A549 (cell line): ENCODE results near the gene ST3GAL5. TPM values are rescaled to one million over a fixed set of nuclear protein-coding genes. Genes with fewer than 3 reads are reported as not detected.
A peak's percentile ranks its signal among the peaks of the same experiment; 100 is the strongest.

Source experiments
- ATAC-seq, 2 experiments: fragments of 200-7000 bp in 1 of 2; fragments of >200 bp in 1 of 2; cut with Nextera tagmentation in 1 of 2; cut with Tn5 transposase in 1 of 2; 3 replicates each; pipeline versions ENCODE4 v1.8.0 to v1.9.1; 2018 to 2020; ENCODE audit warnings: mild to moderate bottlenecking in 1 of 2, moderate library complexity in 1 of 2
- CTCF ChIA-PET: fragments of 300-600 bp; sonication (Branson Sonifier 250); formaldehyde crosslinking; extraction: SDS; loops from one replicate; lab custom pipeline; 2021; ENCODE audit warnings: antibody characterized with exemption, inconsistent platforms; lab: Yijun Ruan, JAX
- POLR2A ChIA-PET: fragments of 350-600 bp; formaldehyde crosslinking; extraction: SDS; loops from one replicate; lab custom pipeline; 2021; ENCODE audit warnings: antibody characterized with exemption, inconsistent platforms; lab: Yijun Ruan, JAX
- DNase-seq, 2 experiments: peaks; one replicate each; pipeline versions ENCODE4 v3.0.0 to v3.0.0-alpha.2; 2011 to 2016; ENCODE audit warnings: low read depth in 1 of 2, low spot score in 1 of 2
- FAIRE-seq: peaks from 2 replicates; lab custom pipeline; 2011; peaks lifted over from hg19 to GRCh38; lab: Jason Lieb, UNC
- H3K27ac ChIP-seq, 2 experiments: fragments of >200 bp; sonication (Bioruptor Twin); formaldehyde crosslinking; 3 replicates each; pipeline ENCODE4 v1.5.1; 2016 to 2017
- H3K4me1 ChIP-seq: fragments of >200 bp; sonication (Bioruptor Twin); formaldehyde crosslinking; 3 replicates; pipeline ENCODE4 v1.6.1; 2016
- H3K4me2 ChIP-seq: fragments of >200 bp; sonication (Bioruptor Twin); formaldehyde crosslinking; 3 replicates; pipeline ENCODE4 v1.6.1; 2016
- H3K4me3 ChIP-seq: fragments of >200 bp; sonication (Bioruptor Twin); formaldehyde crosslinking; 3 replicates; pipeline ENCODE4 v1.5.1; 2016
- H3K9me3 ChIP-seq: fragments of >200 bp; sonication (Bioruptor Twin); formaldehyde crosslinking; 3 replicates; pipeline ENCODE4 v1.6.1; 2016
- EP300 ChIP-seq, 2 experiments: fragments of >200 bp; sonication (Bioruptor Twin); formaldehyde crosslinking; IDR thresholded peaks; 2 replicates in 1 of 2; 3 replicates in 1 of 2; pipeline ENCODE4 v1.6.1; 2016 to 2017
- ESRRA ChIP-seq: fragments of 150-350 bp; IDR thresholded peaks from 2 replicates; pipeline ENCODE4 v1.6.1; 2014; ENCODE audit warnings: mild to moderate bottlenecking, low read length, borderline replicate concordance
- FOXS1 ChIP-seq: fragments of 250-450 bp; sonication (Bioruptor Pico); IDR thresholded peaks from 2 replicates; pipeline ENCODE4 v1.5.0; 2020; ENCODE audit warnings: mild to moderate bottlenecking, moderate library complexity
- GATA3 ChIP-seq: IDR thresholded peaks from 2 replicates; pipeline ENCODE4 v1.6.1; 2012; ENCODE audit warnings: borderline replicate concordance
- HOXA7 ChIP-seq: fragments of 250-450 bp; sonication (Bioruptor Pico); IDR thresholded peaks from 2 replicates; pipeline ENCODE4 v1.5.0; 2020; ENCODE audit warnings: mild to moderate bottlenecking, moderate library complexity
- HOXB5 ChIP-seq: fragments of 250-450 bp; sonication (Bioruptor Pico); IDR thresholded peaks from 2 replicates; pipeline ENCODE4 v1.5.0; 2020; ENCODE audit warnings: mild to moderate bottlenecking, moderate library complexity
- JUN ChIP-seq, 2 experiments: fragments of >200 bp; sonication (Bioruptor Twin); formaldehyde crosslinking; IDR thresholded peaks; 2 replicates in 1 of 2; 3 replicates in 1 of 2; pipeline ENCODE4 v1.6.1; 2016 to 2017
- JUNB ChIP-seq: fragments of >200 bp; sonication (Bioruptor Twin); formaldehyde crosslinking; IDR thresholded peaks from 2 replicates; pipeline ENCODE4 v1.6.1; 2016
- KDM5A ChIP-seq: fragments of 200-600 bp; sonication (generic); IDR thresholded peaks from 2 replicates; pipeline ENCODE4 v1.6.1; 2016; ENCODE audit warnings: antibody characterized with exemption, mild to moderate bottlenecking
- MYC ChIP-seq: IDR thresholded peaks from 2 replicates; pipeline ENCODE4 v1.6.1; 2012; ENCODE audit warnings: mild to moderate bottlenecking, inconsistent platforms, low read length, improper control_type of control experiment, borderline replicate concordance
- POLR2A ChIP-seq: IDR thresholded peaks from 2 replicates; pipeline ENCODE4 v1.6.1; 2012; ENCODE audit warnings: mild to moderate bottlenecking, low read length
- RARB ChIP-seq: fragments of 250-450 bp; sonication (Bioruptor Pico); IDR thresholded peaks from 2 replicates; pipeline ENCODE4 v1.8.0; 2021; ENCODE audit warnings: mild to moderate bottlenecking, moderate library complexity
- RCOR1 ChIP-seq: fragments of 150-350 bp; IDR thresholded peaks from 2 replicates; pipeline ENCODE4 v1.6.1; 2014; ENCODE audit warnings: antibody characterized with exemption, low read length, low read depth
- RFX5 ChIP-seq: fragments of 450-650 bp; IDR thresholded peaks from 2 replicates; pipeline ENCODE4 v1.7.1; 2014; ENCODE audit warnings: antibody characterized with exemption, mild to moderate bottlenecking, moderate library complexity
- SREBF2 ChIP-seq: fragments of 450-650 bp; IDR thresholded peaks from 2 replicates; pipeline ENCODE4 v1.6.1; 2014; ENCODE audit warnings: mild to moderate bottlenecking, moderate library complexity
- TFCP2L1 ChIP-seq: fragments of 250-450 bp; sonication (Bioruptor Pico); IDR thresholded peaks from 2 replicates; pipeline ENCODE4 v1.5.0; 2021; ENCODE audit warnings: mild to moderate bottlenecking
- TP53 ChIP-seq: fragments of 250-450 bp; sonication (Bioruptor Pico); IDR thresholded peaks from 2 replicates; pipeline ENCODE4 v1.5.0; 2021; ENCODE audit warnings: mild to moderate bottlenecking, moderate library complexity
- ZC3H11A ChIP-seq: fragments of 450-650 bp; IDR thresholded peaks from 2 replicates; pipeline ENCODE4 v1.6.1; 2014; ENCODE audit warnings: antibody characterized with exemption, mild to moderate bottlenecking
- ZFP36 ChIP-seq: fragments of 450-650 bp; IDR thresholded peaks from 2 replicates; pipeline ENCODE4 v1.6.1; 2014; ENCODE audit warnings: borderline replicate concordance; ENCODE audit not compliant: partially characterized antibody
- WGBS: methylation state at CpG from one replicate; pipeline ENCODE4 v1.1.6; 2017; ENCODE audit errors: missing lambda C conversion rate; 5-methylcytosine and 5-hydroxymethylcytosine counted together
- polyA plus RNA-seq, 4 experiments: library from polyadenylated mRNA; depleted of rRNA in 3 of 4; stranded (reverse); fragments of >200 nt; fragmentation: RNase III in 1 of 4; extraction: RNeasy Plus Mini Kit Qiagen cat#74134 plus additional on column Dnase treatment in 1 of 4; gene quantifications; 2 replicates in 3 of 4; 3 replicates in 1 of 4; pipeline ENCODE4 v1.2.3, GENCODE V29; 2011 to 2017
- TF ChIP-seq, protein P1 (sequence below): fragments of >200 bp; sonication (Bioruptor Twin); formaldehyde crosslinking; IDR thresholded peaks from 2 replicates; pipeline ENCODE4 v1.6.1; 2016
- TF ChIP-seq, protein P2 (sequence below): fragments of 150-350 bp; IDR thresholded peaks from 2 replicates; pipeline ENCODE4 v1.6.1; 2014; ENCODE audit warnings: low read depth, mild to moderate bottlenecking, low read length
- TF ChIP-seq, protein P3 (sequence below): IDR thresholded peaks from 2 replicates; pipeline ENCODE4 v1.6.1; 2012
- TF ChIP-seq, protein P4 (sequence below): IDR thresholded peaks from 2 replicates; pipeline ENCODE4 v1.6.1; 2012
- TF ChIP-seq, protein P5 (sequence below): fragments of >200 bp; sonication (Bioruptor Twin); formaldehyde crosslinking; IDR thresholded peaks from 3 replicates; pipeline ENCODE4 v1.6.1; 2016

Gene ST3GAL5
- polyA plus RNA-seq, 2 of the 4 experiments (the other 2 are of a cell fraction), result 36.9 to 119 TPM

DNA sequence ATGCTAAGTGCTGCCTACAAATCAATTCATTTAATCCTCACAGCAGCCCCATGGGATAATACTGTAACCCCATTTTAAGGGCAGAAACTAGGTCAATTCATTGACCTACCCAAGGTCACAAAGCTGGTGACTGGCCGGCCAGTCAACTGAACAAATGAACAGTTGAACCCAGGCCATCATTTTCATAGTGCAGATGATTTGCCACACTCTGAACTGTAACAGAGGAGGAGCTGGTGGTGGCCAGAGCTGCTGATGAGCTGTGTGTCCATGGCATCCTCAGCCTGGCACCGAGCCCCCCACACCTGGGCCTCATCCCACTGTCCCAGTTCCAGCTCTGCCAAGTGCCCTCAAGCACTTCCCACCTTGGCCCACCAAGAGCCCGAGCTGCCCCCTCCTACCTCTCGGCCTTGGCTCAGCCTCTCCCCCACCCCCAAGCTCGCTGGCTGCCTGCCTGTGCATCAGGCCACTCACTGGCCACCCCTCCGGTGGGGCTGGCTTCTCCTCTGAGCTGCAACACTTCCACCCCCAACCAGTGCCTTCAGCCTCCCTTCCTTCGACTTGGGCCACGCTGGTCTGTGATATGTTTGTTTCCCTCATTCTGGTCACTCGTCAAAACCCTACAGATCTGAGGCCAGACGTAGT, 76.6 kb downstream of the ST3GAL5 start:
- peak overlapping the region in 1 of 2 experiments; percentile 71; a peak in 4 of 6 replicates for H3K27ac ChIP-seq
- TF ChIP-seq KDM5A, result no peak
- no peak for TF ChIP-seq ESRRA
- TF ChIP-seq TFCP2L1 (CRISPR knock-in tag), result no peak
- TF ChIP-seq ZFP36, result no peak
- TF ChIP-seq JUN (IDR thresholded peaks at IDR 0.05), result no peak
- TF ChIP-seq GATA3, result no peak
- TF ChIP-seq, protein P1, sequence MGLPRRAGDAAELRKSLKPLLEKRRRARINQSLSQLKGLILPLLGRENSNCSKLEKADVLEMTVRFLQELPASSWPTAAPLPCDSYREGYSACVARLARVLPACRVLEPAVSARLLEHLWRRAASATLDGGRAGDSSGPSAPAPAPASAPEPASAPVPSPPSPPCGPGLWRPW, result no peak
- TF ChIP-seq JUNB, result no peak
- TF ChIP-seq POLR2A, result no peak
- no peak for TF ChIP-seq RARB (CRISPR knock-in tag)
- TF ChIP-seq SREBF2, result no peak
- TF ChIP-seq, protein P2, sequence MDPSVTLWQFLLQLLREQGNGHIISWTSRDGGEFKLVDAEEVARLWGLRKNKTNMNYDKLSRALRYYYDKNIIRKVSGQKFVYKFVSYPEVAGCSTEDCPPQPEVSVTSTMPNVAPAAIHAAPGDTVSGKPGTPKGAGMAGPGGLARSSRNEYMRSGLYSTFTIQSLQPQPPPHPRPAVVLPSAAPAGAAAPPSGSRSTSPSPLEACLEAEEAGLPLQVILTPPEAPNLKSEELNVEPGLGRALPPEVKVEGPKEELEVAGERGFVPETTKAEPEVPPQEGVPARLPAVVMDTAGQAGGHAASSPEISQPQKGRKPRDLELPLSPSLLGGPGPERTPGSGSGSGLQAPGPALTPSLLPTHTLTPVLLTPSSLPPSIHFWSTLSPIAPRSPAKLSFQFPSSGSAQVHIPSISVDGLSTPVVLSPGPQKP, result no peak
- no peak for TF ChIP-seq HOXB5 (CRISPR knock-in tag)
- TF ChIP-seq, protein P3, sequence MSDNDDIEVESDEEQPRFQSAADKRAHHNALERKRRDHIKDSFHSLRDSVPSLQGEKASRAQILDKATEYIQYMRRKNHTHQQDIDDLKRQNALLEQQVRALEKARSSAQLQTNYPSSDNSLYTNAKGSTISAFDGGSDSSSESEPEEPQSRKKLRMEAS, result no peak
- TF ChIP-seq, protein P4, sequence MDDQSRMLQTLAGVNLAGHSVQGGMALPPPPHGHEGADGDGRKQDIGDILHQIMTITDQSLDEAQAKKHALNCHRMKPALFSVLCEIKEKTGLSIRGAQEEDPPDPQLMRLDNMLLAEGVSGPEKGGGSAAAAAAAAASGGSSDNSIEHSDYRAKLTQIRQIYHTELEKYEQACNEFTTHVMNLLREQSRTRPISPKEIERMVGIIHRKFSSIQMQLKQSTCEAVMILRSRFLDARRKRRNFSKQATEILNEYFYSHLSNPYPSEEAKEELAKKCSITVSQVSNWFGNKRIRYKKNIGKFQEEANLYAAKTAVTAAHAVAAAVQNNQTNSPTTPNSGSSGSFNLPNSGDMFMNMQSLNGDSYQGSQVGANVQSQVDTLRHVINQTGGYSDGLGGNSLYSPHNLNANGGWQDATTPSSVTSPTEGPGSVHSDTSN, result no peak
- DNase-seq (no peak), ATAC-seq (no peak), FAIRE-seq (no peak)
- WGBS, result 87% methylated on average over 8 of the region's 10 CpGs
- ChIA-PET POLR2A (no interaction called here), CTCF (interaction anchor here (0.6 to 35.1 kb wide), 15 partner anchors 9 to 743 kb away, joined by 3 to 1675 read pairs (median 54); partner anchors contain the start of genes ATOH8, POLR1A and PTCD3)
- no peak overlapping the region for H3K4me2 ChIP-seq
- no peaks in the 10 kb centered on the region for H3K9me3 ChIP-seq
- peaks cover 26% of the 10 kb centered on the region for H3K4me1 ChIP-seq
- H3K4me3 ChIP-seq, result no peak overlapping the region

DNA sequence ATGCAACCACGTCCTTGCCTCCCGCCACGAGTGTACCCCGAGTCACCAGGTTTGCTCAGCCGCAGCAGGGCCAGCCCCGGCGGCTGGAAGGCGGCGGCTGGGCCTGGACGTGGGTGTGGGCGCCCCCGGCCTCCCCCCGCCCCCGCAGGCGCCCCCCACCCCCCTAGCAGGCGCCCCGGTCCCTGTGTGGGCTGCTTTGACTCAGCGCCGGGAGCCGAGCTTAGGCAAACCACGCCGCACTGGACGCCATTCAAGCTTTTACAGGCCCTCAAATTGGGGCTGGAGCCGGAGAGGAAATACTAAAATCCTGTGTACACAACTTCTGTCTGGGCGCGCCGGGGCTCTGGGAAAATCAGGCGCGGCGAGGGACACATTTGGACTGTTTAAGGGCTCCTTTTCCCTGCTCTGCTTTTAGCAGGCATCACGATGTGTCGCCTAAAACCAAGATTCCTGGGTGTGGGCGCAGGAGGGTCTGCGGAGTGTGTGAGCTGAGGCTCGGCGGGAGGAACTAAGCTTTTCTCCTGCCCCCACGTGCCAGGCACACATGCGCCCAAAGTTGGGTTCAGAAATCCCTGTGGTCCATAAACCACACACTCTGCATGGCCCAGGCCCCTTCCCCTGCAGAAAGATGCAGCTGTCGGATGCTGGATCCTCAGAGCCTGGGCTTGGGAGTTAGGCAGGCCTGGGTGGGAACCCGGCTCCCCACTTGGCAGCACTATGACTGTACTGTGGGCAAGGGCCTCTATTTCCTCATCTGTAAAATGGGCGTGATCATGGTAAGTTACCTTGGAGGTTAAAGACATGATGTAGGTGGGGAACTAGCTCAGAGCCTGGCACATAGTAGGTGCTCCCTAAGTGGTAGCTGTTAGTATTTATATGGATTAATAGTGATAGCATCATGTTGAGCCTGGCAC, 77.4 kb downstream of the ST3GAL5 start:
- TF ChIP-seq, protein P3, result no peak
- no peak for TF ChIP-seq TP53 (CRISPR knock-in tag)
- no peak for TF ChIP-seq RFX5
- TF ChIP-seq FOXS1 (CRISPR knock-in tag), result no peak
- TF ChIP-seq JUNB, result no peak
- TF ChIP-seq ZC3H11A, result no peak
- TF ChIP-seq POLR2A, result no peak
- no peak for TF ChIP-seq EP300 (IDR thresholded peaks at IDR 0.05)
- no peak for TF ChIP-seq RCOR1
- TF ChIP-seq MYC, result no peak
- TF ChIP-seq HOXA7 (CRISPR knock-in tag), result no peak
- TF ChIP-seq, protein P5, sequence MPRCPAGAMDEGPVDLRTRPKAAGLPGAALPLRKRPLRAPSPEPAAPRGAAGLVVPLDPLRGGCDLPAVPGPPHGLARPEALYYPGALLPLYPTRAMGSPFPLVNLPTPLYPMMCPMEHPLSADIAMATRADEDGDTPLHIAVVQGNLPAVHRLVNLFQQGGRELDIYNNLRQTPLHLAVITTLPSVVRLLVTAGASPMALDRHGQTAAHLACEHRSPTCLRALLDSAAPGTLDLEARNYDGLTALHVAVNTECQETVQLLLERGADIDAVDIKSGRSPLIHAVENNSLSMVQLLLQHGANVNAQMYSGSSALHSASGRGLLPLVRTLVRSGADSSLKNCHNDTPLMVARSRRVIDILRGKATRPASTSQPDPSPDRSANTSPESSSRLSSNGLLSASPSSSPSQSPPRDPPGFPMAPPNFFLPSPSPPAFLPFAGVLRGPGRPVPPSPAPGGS, result no peak
- ATAC-seq (no peak), DNase-seq (no peak), FAIRE-seq (no peak)
- ChIA-PET POLR2A (no interaction called here), CTCF (interaction anchor here (0.6 to 35.1 kb wide), 14 partner anchors 8 to 742 kb away, joined by 3 to 1675 read pairs (median 57); partner anchors contain the start of gene ATOH8)
- peaks cover 34% of the 10 kb centered on the region for H3K4me1 ChIP-seq
- no peaks in the 10 kb centered on the region for H3K9me3 ChIP-seq
- H3K4me3 ChIP-seq, result no peak overlapping the region
- H3K27ac ChIP-seq, result peak overlapping the region; percentile 25 to 71; a peak in 4 of 6 replicates
- H3K4me2 ChIP-seq, result no peak overlapping the region
- 84% methylated on average over 27 of the region's 41 CpGs for WGBS
